ENCODE data around the gene RINL. TPM values are rescaled to one million over a fixed set of nuclear protein-coding genes. Genes with fewer than 3 reads are reported as not detected.

Gene RINL
- total RNA-seq, 1 donor from 2014 or later: 3.3 TPM

GRCh38 chr19:38883286-38883685, 5.2 kb upstream of the RINL start:
- DNase-seq (ENCODE audit: low spot score in 2 of 2, unreplicated experiment in 2 of 2): no peak
- no peaks in the 10 kb centered on the region for H3K27me3 Mint-ChIP-seq (ENCODE audit: low read depth)
- H3K4me3 Mint-ChIP-seq: no peak overlapping the region
- H3K9me3 Mint-ChIP-seq: no peaks in the 10 kb centered on the region
- no peak for TF ChIP-seq CTCF (IDR thresholded peaks at IDR 0.05; ENCODE audit: unreplicated experiment)
- peaks cover under 1% of the 10 kb centered on the region for H3K4me1 Mint-ChIP-seq
- peaks cover 14% of the 10 kb centered on the region for H3K36me3 Mint-ChIP-seq
- H3K27ac Mint-ChIP-seq: no peak overlapping the region

- no peaks in the 10 kb centered on the region for H3K9me3 Mint-ChIP-seq
- H3K36me3 Mint-ChIP-seq: peaks cover 14% of the 10 kb centered on the region
- H3K27me3 Mint-ChIP-seq (ENCODE audit: low read depth): no peaks in the 10 kb centered on the region
- TF ChIP-seq CTCF (IDR thresholded peaks at IDR 0.05; ENCODE audit: unreplicated experiment): no peak
- H3K27ac Mint-ChIP-seq: no peak overlapping the region
- no peak for DNase-seq (ENCODE audit: low spot score in 2 of 2, unreplicated experiment in 2 of 2)
- peaks cover 8% of the 10 kb centered on the region for H3K4me1 Mint-ChIP-seq
- H3K4me3 Mint-ChIP-seq: no peak overlapping the region
Observed at GRCh38 chr19:38880882-38881609, 3.0 kb upstream of the RINL start.

GRCh38 chr19:38880076-38880881, 2.2 kb upstream of the RINL start:
- peaks cover 14% of the 10 kb centered on the region for H3K36me3 Mint-ChIP-seq
- peaks cover 8% of the 10 kb centered on the region for H3K4me1 Mint-ChIP-seq
- H3K4me3 Mint-ChIP-seq: no peak overlapping the region
- H3K27ac Mint-ChIP-seq: no peak overlapping the region
- no peak for DNase-seq (ENCODE audit: low spot score in 2 of 2, unreplicated experiment in 2 of 2)
- TF ChIP-seq CTCF (IDR thresholded peaks at IDR 0.05; ENCODE audit: unreplicated experiment): no peak
- no peaks in the 10 kb centered on the region for H3K27me3 Mint-ChIP-seq (ENCODE audit: low read depth)
- H3K9me3 Mint-ChIP-seq: no peaks in the 10 kb centered on the region

GRCh38 chr19:38879400-38879751, 1.3 kb upstream of the RINL start:
- Mint-ChIP-seq H3K27me3 (ENCODE audit: low read depth) (no peaks in the 10 kb centered on the region), H3K4me3 (no peak overlapping the region), H3K27ac (no peak overlapping the region), H3K9me3 (no peaks in the 10 kb centered on the region), H3K4me1 (peaks cover 8% of the 10 kb centered on the region), H3K36me3 (peaks cover 14% of the 10 kb centered on the region)
- no peak for DNase-seq (ENCODE audit: low spot score in 2 of 2, unreplicated experiment in 2 of 2)
- TF ChIP-seq CTCF (IDR thresholded peaks at IDR 0.05; ENCODE audit: unreplicated experiment): no peak

- Mint-ChIP-seq H3K4me3 (no peak overlapping the region), H3K36me3 (peaks cover 14% of the 10 kb centered on the region), H3K4me1 (peaks cover 8% of the 10 kb centered on the region), H3K9me3 (no peaks in the 10 kb centered on the region), H3K27ac (peak overlapping the region; percentile 64), H3K27me3 (ENCODE audit: low read depth) (no peaks in the 10 kb centered on the region)
- TF ChIP-seq CTCF (IDR thresholded peaks at IDR 0.05; ENCODE audit: unreplicated experiment): no peak
- DNase-seq (ENCODE audit: low spot score in 2 of 2, unreplicated experiment in 2 of 2): no peak
Observed at GRCh38 chr19:38878575-38879399, 712 bp upstream of the RINL start.

Measured in mesothelial cell of epicardium (in vitro differentiated cells).